ENCODE data around the gene MOBP. TPM values are rescaled to one million over a fixed set of nuclear protein-coding genes. Genes with fewer than 3 reads are reported as not detected.

MOBP gene
- total RNA-seq, 1 experiment from 2014 or later: not detected

- DNase-seq (ENCODE audit: low read depth, low spot score): no peak
- in situ Hi-C loops (cut with HindIII; ENCODE audit: low pct_unique_long_range_greater_than_20kb, low sequenced_read_pairs): no loop called here
Measured at GRCh38 chr3:39476783-39477182, 9.3 kb downstream of the MOBP start.

GRCh38 chr3:39478226-39478625 is 10.7 kb downstream of the MOBP start:
- in situ Hi-C loops (cut with HindIII; ENCODE audit: low pct_unique_long_range_greater_than_20kb, low sequenced_read_pairs): no loop called here
- no peak for DNase-seq (ENCODE audit: low read depth, low spot score)

GRCh38 chr3:39479701-39480414 is 12.4 kb downstream of the MOBP start:
- in situ Hi-C loops (cut with HindIII; ENCODE audit: low pct_unique_long_range_greater_than_20kb, low sequenced_read_pairs): no loop called here
- no peak for DNase-seq (ENCODE audit: low read depth, low spot score)

GRCh38 chr3:39485547-39485946 is 18.1 kb downstream of the MOBP start:
- peak; percentile 14 for DNase-seq (ENCODE audit: low read depth, low spot score)
- in situ Hi-C loops (cut with HindIII; ENCODE audit: low pct_unique_long_range_greater_than_20kb, low sequenced_read_pairs): no loop called here

- DNase-seq (ENCODE audit: low read depth, low spot score): no peak
- in situ Hi-C loops (cut with HindIII; ENCODE audit: low pct_unique_long_range_greater_than_20kb, low sequenced_read_pairs): no loop called here
Measured at GRCh38 chr3:39491014-39491413, 23.5 kb downstream of the MOBP start.

GRCh38 chr3:39491733-39492350 is 24.4 kb downstream of the MOBP start:
- DNase-seq (ENCODE audit: low read depth, low spot score): no peak
- in situ Hi-C loops (cut with HindIII; ENCODE audit: low pct_unique_long_range_greater_than_20kb, low sequenced_read_pairs): no loop called here

GRCh38 chr3:39494781-39495180 is 27.3 kb downstream of the MOBP start:
- in situ Hi-C loops (cut with HindIII; ENCODE audit: low pct_unique_long_range_greater_than_20kb, low sequenced_read_pairs): no loop called here

GRCh38 chr3:39497753-39498152 is 30.3 kb downstream of the MOBP start:
- in situ Hi-C loops (cut with HindIII; ENCODE audit: low pct_unique_long_range_greater_than_20kb, low sequenced_read_pairs): no loop called here
- no peak for DNase-seq (ENCODE audit: low read depth, low spot score)

More at GRCh38 chr3:39494781-39495180, 27.3 kb downstream of the MOBP start:
- DNase-seq (ENCODE audit: low read depth, low spot score): no peak

GRCh38 chr3:39499651-39500273 is 32.3 kb downstream of the MOBP start:
- no peak for DNase-seq (ENCODE audit: low read depth, low spot score)
- in situ Hi-C loops (cut with HindIII; ENCODE audit: low pct_unique_long_range_greater_than_20kb, low sequenced_read_pairs): no loop called here

GRCh38 chr3:39501059-39501458 is 33.6 kb downstream of the MOBP start:
- in situ Hi-C loops (cut with HindIII; ENCODE audit: low pct_unique_long_range_greater_than_20kb, low sequenced_read_pairs): no loop called here
- no peak for DNase-seq (ENCODE audit: low read depth, low spot score)

- in situ Hi-C loops (cut with HindIII; ENCODE audit: low pct_unique_long_range_greater_than_20kb, low sequenced_read_pairs): no loop called here
- no peak for DNase-seq (ENCODE audit: low read depth, low spot score)
Measured at GRCh38 chr3:39501968-39502837, 34.7 kb downstream of the MOBP start.

- no peak for DNase-seq (ENCODE audit: low read depth, low spot score)
- in situ Hi-C loops (cut with HindIII; ENCODE audit: low pct_unique_long_range_greater_than_20kb, low sequenced_read_pairs): no loop called here
Measured at GRCh38 chr3:39502838-39503145, 35.3 kb downstream of the MOBP start.

GRCh38 chr3:39505866-39506742 is 38.6 kb downstream of the MOBP start:
- in situ Hi-C loops (cut with HindIII; ENCODE audit: low pct_unique_long_range_greater_than_20kb, low sequenced_read_pairs): no loop called here
- no peak for DNase-seq (ENCODE audit: low read depth, low spot score)

- DNase-seq (ENCODE audit: low read depth, low spot score): no peak
- in situ Hi-C loops (cut with HindIII; ENCODE audit: low pct_unique_long_range_greater_than_20kb, low sequenced_read_pairs): no loop called here
Measured at GRCh38 chr3:39506863-39507262, 39.4 kb downstream of the MOBP start.

GRCh38 chr3:39513791-39514369 is 46.4 kb downstream of the MOBP start:
- in situ Hi-C loops (cut with HindIII; ENCODE audit: low pct_unique_long_range_greater_than_20kb, low sequenced_read_pairs): no loop called here
- DNase-seq (ENCODE audit: low read depth, low spot score): no peak

- no peak for DNase-seq (ENCODE audit: low read depth, low spot score)
- in situ Hi-C loops (cut with HindIII; ENCODE audit: low pct_unique_long_range_greater_than_20kb, low sequenced_read_pairs): no loop called here
Measured at GRCh38 chr3:39515681-39516441, 48.4 kb downstream of the MOBP start.
